Measurements from ENCODE around the gene MAN1C1. TPM values are rescaled to one million over a fixed set of nuclear protein-coding genes. Genes with fewer than 3 reads are reported as not detected.

The MAN1C1 gene
- total and polyA plus RNA-seq, 9 of the 15 experiments (the other 6 are each of a cell fraction or from before 2014, with no cell fraction given) = 0.04 to 0.44 (median 0.10) TPM; not detected in 3

DNA sequence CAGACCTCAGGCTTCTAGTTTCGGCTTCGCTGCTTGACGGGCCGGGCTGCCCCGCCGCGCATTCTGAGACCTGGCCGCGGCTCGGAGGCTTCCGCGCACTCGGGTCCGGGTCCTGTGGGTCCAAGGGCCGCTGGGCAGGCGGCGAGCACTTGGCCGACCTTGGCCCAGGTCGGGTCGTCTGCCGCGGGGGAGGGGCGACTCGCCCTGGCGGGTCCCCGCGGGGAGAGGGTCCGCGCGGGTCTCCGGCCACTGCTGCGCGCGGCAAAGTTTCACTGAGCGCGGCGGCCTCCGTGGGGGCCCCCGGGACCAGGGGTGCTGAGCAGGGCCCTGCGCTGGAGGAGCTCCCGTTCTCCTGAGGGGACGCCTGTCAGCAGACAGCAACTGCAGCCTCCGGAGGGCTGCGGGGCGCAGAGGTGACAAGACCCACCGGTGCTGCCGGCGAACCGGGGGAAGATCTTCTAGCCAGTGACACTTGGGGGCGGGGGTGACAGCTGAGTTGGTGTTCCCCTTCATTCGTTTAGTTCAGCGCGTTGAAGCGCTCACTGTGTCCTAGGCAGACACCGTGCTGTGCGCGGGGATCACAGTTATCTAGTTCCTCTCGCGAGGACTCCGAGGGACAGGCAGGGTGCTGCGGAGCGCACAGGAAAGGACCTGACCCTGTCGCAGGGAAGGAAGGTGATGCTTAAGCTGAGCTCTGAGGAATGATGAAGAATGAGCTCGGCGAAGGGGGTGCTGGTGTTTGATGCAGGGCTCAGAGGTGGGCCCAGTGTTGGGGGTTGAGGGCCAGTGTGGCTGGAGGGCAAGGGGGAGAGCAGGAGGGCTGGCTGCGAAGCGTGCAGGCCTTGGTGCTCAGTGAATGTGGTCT, 203.9 kb downstream of the MAN1C1 start (continued):
- TF ChIP-seq, protein P1, sequence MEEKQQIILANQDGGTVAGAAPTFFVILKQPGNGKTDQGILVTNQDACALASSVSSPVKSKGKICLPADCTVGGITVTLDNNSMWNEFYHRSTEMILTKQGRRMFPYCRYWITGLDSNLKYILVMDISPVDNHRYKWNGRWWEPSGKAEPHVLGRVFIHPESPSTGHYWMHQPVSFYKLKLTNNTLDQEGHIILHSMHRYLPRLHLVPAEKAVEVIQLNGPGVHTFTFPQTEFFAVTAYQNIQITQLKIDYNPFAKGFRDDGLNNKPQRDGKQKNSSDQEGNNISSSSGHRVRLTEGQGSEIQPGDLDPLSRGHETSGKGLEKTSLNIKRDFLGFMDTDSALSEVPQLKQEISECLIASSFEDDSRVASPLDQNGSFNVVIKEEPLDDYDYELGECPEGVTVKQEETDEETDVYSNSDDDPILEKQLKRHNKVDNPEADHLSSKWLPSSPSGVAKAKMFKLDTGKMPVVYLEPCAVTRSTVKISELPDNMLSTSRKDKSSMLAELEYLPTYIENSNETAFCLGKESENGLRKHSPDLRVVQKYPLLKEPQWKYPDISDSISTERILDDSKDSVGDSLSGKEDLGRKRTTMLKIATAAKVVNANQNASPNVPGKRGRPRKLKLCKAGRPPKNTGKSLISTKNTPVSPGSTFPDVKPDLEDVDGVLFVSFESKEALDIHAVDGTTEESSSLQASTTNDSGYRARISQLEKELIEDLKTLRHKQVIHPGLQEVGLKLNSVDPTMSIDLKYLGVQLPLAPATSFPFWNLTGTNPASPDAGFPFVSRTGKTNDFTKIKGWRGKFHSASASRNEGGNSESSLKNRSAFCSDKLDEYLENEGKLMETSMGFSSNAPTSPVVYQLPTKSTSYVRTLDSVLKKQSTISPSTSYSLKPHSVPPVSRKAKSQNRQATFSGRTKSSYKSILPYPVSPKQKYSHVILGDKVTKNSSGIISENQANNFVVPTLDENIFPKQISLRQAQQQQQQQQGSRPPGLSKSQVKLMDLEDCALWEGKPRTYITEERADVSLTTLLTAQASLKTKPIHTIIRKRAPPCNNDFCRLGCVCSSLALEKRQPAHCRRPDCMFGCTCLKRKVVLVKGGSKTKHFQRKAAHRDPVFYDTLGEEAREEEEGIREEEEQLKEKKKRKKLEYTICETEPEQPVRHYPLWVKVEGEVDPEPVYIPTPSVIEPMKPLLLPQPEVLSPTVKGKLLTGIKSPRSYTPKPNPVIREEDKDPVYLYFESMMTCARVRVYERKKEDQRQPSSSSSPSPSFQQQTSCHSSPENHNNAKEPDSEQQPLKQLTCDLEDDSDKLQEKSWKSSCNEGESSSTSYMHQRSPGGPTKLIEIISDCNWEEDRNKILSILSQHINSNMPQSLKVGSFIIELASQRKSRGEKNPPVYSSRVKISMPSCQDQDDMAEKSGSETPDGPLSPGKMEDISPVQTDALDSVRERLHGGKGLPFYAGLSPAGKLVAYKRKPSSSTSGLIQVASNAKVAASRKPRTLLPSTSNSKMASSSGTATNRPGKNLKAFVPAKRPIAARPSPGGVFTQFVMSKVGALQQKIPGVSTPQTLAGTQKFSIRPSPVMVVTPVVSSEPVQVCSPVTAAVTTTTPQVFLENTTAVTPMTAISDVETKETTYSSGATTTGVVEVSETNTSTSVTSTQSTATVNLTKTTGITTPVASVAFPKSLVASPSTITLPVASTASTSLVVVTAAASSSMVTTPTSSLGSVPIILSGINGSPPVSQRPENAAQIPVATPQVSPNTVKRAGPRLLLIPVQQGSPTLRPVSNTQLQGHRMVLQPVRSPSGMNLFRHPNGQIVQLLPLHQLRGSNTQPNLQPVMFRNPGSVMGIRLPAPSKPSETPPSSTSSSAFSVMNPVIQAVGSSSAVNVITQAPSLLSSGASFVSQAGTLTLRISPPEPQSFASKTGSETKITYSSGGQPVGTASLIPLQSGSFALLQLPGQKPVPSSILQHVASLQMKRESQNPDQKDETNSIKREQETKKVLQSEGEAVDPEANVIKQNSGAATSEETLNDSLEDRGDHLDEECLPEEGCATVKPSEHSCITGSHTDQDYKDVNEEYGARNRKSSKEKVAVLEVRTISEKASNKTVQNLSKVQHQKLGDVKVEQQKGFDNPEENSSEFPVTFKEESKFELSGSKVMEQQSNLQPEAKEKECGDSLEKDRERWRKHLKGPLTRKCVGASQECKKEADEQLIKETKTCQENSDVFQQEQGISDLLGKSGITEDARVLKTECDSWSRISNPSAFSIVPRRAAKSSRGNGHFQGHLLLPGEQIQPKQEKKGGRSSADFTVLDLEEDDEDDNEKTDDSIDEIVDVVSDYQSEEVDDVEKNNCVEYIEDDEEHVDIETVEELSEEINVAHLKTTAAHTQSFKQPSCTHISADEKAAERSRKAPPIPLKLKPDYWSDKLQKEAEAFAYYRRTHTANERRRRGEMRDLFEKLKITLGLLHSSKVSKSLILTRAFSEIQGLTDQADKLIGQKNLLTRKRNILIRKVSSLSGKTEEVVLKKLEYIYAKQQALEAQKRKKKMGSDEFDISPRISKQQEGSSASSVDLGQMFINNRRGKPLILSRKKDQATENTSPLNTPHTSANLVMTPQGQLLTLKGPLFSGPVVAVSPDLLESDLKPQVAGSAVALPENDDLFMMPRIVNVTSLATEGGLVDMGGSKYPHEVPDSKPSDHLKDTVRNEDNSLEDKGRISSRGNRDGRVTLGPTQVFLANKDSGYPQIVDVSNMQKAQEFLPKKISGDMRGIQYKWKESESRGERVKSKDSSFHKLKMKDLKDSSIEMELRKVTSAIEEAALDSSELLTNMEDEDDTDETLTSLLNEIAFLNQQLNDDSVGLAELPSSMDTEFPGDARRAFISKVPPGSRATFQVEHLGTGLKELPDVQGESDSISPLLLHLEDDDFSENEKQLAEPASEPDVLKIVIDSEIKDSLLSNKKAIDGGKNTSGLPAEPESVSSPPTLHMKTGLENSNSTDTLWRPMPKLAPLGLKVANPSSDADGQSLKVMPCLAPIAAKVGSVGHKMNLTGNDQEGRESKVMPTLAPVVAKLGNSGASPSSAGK (IDR thresholded peaks at IDR 0.05) = peak; percentile 81
- TF ChIP-seq, protein P2, sequence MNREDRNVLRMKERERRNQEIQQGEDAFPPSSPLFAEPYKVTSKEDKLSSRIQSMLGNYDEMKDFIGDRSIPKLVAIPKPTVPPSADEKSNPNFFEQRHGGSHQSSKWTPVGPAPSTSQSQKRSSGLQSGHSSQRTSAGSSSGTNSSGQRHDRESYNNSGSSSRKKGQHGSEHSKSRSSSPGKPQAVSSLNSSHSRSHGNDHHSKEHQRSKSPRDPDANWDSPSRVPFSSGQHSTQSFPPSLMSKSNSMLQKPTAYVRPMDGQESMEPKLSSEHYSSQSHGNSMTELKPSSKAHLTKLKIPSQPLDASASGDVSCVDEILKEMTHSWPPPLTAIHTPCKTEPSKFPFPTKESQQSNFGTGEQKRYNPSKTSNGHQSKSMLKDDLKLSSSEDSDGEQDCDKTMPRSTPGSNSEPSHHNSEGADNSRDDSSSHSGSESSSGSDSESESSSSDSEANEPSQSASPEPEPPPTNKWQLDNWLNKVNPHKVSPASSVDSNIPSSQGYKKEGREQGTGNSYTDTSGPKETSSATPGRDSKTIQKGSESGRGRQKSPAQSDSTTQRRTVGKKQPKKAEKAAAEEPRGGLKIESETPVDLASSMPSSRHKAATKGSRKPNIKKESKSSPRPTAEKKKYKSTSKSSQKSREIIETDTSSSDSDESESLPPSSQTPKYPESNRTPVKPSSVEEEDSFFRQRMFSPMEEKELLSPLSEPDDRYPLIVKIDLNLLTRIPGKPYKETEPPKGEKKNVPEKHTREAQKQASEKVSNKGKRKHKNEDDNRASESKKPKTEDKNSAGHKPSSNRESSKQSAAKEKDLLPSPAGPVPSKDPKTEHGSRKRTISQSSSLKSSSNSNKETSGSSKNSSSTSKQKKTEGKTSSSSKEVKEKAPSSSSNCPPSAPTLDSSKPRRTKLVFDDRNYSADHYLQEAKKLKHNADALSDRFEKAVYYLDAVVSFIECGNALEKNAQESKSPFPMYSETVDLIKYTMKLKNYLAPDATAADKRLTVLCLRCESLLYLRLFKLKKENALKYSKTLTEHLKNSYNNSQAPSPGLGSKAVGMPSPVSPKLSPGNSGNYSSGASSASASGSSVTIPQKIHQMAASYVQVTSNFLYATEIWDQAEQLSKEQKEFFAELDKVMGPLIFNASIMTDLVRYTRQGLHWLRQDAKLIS (CRISPR knock-in tag; IDR thresholded peaks at IDR 0.05) = peak; percentile 12; the same call in 1 of the 2 replicates
- TF ChIP-seq, protein P3, sequence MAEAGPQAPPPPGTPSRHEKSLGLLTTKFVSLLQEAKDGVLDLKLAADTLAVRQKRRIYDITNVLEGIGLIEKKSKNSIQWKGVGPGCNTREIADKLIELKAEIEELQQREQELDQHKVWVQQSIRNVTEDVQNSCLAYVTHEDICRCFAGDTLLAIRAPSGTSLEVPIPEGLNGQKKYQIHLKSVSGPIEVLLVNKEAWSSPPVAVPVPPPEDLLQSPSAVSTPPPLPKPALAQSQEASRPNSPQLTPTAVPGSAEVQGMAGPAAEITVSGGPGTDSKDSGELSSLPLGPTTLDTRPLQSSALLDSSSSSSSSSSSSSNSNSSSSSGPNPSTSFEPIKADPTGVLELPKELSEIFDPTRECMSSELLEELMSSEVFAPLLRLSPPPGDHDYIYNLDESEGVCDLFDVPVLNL (CRISPR knock-in tag; IDR thresholded peaks at IDR 0.05; ENCODE audit: low read depth) = no peak; the same call in 1 of the 2 replicates
- no peak; the same call in 1 of the 2 replicates for TF ChIP-seq ZBTB1 (CRISPR knock-in tag; IDR thresholded peaks at IDR 0.05; ENCODE audit: borderline replicate concordance, low read depth)
- no peak for TF ChIP-seq TAL1 (IDR thresholded peaks at IDR 0.05)
